Mononuclear cell (primary cell): ENCODE data around the gene KLRC2. TPM values are rescaled to one million over a fixed set of nuclear protein-coding genes. Genes with fewer than 3 reads are reported as not detected.
"Not testable (repeated sequence)": the region's sequence is repeated elsewhere in the genome, so short reads cannot be mapped to it uniquely, and the experiment has no call there.

Experiments used
- H3K27me3 ChIP-seq: 2 replicates; pipeline ENCODE4 v1.6.0; 2011; ENCODE audit warnings: low read length, control low read depth; ENCODE audit not compliant: insufficient read depth
- H3K4me1 ChIP-seq: 2 replicates; pipeline ENCODE4 v1.5.1; 2011; ENCODE audit warnings: mild to moderate bottlenecking, low read length, control low read depth; ENCODE audit not compliant: insufficient read depth
- H3K4me3 ChIP-seq: 2 replicates; pipeline ENCODE4 v1.5.1; 2011; ENCODE audit warnings: mild to moderate bottlenecking, low read length, moderate library complexity
- H3K9me3 ChIP-seq: 2 replicates; pipeline ENCODE4 v1.5.1; 2011; ENCODE audit warnings: low read depth, mild to moderate bottlenecking, control low read depth, low read length
- total RNA-seq: library from RNA; depleted of rRNA; stranded (reverse); fragments of >200 nt; gene quantifications from one replicate; pipeline ENCODE4 v1.2.3, GENCODE V29; 2012

KLRC2 gene
- 3.6 TPM for total RNA-seq

DNA sequence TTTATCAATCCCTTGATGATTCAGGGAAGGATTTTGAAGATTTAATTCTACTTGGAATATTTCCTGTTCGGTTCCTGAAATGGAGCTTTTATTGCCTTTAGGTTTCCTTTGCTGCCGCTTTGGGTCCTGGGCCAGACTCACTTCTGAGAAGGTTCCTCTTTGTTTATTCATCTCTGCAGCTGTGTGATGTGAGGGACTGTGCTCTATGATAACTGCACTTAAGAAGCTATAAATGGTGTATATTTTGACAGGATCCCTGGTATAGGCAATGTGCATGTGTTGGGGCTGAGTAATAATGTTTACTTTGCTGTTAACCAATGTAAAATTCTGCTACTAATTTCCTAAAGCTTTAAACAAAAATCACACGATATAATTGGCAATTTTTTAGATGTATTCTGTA lies at the start of gene KLRC2:
TSS of gene KLRC2 (minus strand) at position 195 of the 400 bp plus-strand sequence. CDS start at position 171, 24 bp downstream.
- not testable (repeated sequence) for H3K4me1 ChIP-seq, H3K4me3 ChIP-seq, H3K9me3 ChIP-seq, H3K27me3 ChIP-seq

DNA sequence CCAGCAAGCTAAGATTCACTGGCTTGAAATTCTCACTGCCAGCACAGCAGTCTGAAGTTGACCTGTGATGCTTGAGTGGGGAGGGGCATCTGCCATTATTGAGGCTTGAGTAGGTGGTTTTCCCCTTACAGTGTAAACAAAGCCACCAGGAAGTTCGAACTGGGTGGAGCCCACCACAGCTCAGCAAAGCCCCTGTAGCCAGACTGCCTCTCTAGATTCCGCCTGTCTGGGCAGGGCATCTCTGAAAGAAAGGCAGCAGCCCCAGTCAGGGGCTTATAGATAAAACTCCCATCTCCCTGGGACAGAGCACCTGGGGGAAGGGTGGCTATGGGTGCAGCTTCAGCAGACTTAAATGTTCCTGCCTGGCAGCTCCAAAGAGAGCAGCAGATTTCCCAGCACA lies 46.1 kb upstream of the KLRC2 start:
- H3K4me1 ChIP-seq = peaks cover 13% of the 10 kb centered on the region
- H3K27me3 ChIP-seq, H3K9me3 ChIP-seq, H3K4me3 ChIP-seq: not testable (repeated sequence)

DNA sequence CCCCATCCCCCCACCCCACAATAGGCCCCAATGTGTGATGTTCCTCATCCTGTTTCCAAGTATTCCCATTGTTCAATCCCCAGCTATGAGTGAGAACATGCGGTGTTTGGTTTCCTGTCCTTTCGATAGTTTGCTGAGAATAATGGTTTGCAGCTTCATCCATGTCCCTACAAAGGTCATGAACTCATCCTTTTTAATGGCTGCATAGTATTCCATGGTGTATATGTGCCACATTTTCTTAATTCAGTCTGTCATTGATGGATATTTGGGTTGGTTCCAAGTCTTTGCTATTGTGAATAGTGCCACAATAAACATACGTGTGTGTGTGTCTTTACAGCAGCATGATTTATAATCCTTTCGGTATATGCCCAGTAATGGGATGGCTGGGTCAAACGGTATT lies 37.0 kb upstream of the KLRC2 start:
- not testable (repeated sequence) for H3K4me1 ChIP-seq, H3K4me3 ChIP-seq, H3K9me3 ChIP-seq, H3K27me3 ChIP-seq

DNA sequence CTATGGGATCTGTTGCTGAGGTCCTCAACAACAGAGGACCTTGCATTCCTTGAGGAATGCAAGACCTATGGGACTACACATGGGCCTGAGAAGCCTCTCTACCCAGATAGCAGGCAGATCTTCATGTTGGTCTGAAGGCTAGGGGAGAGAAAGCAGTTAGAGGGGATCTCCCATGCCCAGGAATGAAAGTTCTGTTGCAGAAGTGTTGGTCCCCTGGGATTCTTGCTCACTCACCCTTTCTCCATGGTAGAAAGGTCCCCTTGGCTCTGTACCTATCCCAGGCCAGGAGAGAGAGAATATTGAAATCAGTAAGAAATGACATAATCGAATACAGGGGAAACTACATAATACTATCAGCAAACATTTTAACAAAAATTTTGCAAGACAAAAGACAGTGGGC lies 33.9 kb upstream of the KLRC2 start:
- H3K4me1 ChIP-seq = no peaks in the 10 kb centered on the region
- no peak overlapping the region for H3K4me3 ChIP-seq
- H3K9me3 ChIP-seq = no peaks in the 10 kb centered on the region
- H3K27me3 ChIP-seq = no peaks in the 10 kb centered on the region

- H3K4me3 ChIP-seq = no peak overlapping the region
- H3K4me1 ChIP-seq = no peaks in the 10 kb centered on the region
- H3K9me3 ChIP-seq = no peaks in the 10 kb centered on the region
- H3K27me3 ChIP-seq = no peaks in the 10 kb centered on the region
Measured at GRCh38 chr12:10466311-10466710, 30.5 kb upstream of the KLRC2 start.

GRCh38 chr12:10457760-10458159 lies 21.9 kb upstream of the KLRC2 start:
- Histone ChIP-seq H3K4me3 (no peak overlapping the region), H3K4me1 (no peaks in the 10 kb centered on the region), H3K27me3 (no peaks in the 10 kb centered on the region), H3K9me3 (peaks cover 21% of the 10 kb centered on the region)

DNA sequence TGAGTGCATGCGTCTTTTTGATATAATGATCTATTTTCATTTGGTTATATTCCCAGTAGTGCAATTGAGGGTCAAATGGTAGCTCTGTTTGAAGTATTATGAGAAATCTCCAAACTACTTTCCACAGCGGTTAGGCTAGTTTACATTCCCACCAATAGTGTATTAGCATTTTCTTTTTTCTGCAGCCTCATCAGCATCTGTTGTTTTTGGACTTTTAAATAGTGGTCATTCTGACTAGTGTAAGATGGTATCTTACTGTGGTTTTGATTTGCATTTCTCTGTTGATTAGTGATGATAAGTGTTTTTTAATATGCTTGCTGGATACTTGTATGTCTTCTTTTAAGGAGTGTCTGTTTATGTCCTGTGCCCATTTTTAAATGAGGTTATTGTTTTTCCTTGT lies 21.0 kb upstream of the KLRC2 start:
- no peak overlapping the region for H3K4me3 ChIP-seq
- peaks cover 21% of the 10 kb centered on the region for H3K9me3 ChIP-seq
- no peaks in the 10 kb centered on the region for H3K27me3 ChIP-seq
- H3K4me1 ChIP-seq = no peaks in the 10 kb centered on the region

- H3K4me3 ChIP-seq = no peak overlapping the region
- no peaks in the 10 kb centered on the region for H3K27me3 ChIP-seq
- H3K4me1 ChIP-seq = no peaks in the 10 kb centered on the region
- H3K9me3 ChIP-seq = peaks cover 21% of the 10 kb centered on the region
Measured at GRCh38 chr12:10455766-10456165, 20.0 kb upstream of the KLRC2 start.

DNA sequence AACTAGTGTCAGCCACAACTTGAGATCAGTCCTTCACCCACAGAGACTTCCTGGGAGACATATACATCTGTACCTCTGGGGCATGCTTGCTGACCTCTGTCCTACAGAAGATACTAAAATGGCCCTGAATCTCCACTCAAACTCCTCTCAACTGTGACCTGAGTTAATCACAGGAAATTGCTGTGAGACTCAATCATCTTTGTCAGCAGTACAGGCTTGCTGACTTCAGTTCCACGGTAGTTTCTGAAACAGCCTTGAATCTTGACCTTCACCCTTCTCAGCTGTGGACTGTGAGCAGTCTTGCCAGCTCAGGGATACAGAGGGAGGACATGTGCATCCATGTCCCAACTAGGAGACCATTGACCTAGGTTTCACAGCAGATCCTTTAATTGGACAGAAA lies 18.7 kb upstream of the KLRC2 start:
- no peaks in the 10 kb centered on the region for H3K27me3 ChIP-seq
- no peaks in the 10 kb centered on the region for H3K4me1 ChIP-seq
- H3K4me3 ChIP-seq = no peak overlapping the region
- peaks cover 21% of the 10 kb centered on the region for H3K9me3 ChIP-seq

GRCh38 chr12:10453156-10453555 lies 17.3 kb upstream of the KLRC2 start, which contains the start of gene KLRC1:
Gene KLRC1 (minus strand): TSS chr12:10453377. CDS start chr12:10451156, 2,221 bp downstream.
- H3K9me3 ChIP-seq = peaks cover 21% of the 10 kb centered on the region
- H3K4me3 ChIP-seq = no peak within 1 kb of the TSS
- H3K27me3 ChIP-seq = no peaks in the 10 kb centered on the region
- H3K4me1 ChIP-seq = no peaks in the 10 kb centered on the region

- Histone ChIP-seq H3K4me3 (no peak overlapping the region), H3K4me1 (no peaks in the 10 kb centered on the region), H3K9me3 (no peaks in the 10 kb centered on the region)
Measured at GRCh38 chr12:10448236-10448635, 12.4 kb upstream of the KLRC2 start.

DNA sequence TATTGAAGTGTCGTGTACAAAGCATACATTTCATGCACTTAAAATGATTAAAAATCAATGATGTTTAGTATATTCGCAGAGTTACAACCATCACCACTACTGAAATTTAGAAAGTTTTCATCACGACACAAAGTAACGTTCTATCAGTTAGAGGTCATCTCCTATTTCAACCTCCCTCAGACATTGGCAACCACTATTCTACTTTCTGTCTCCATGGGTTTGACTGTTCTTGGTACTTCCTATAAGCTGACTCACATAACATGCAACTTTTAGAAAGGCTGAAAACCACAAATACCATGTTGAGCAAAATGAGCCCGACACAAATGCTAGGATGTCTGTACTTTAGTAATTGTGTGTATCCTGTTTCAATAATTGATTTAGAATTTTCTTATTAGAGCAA lies 10.2 kb upstream of the KLRC2 start:
- H3K9me3 ChIP-seq, H3K4me3 ChIP-seq, H3K4me1 ChIP-seq, H3K27me3 ChIP-seq: not testable (repeated sequence)

More at GRCh38 chr12:10448236-10448635, 12.4 kb upstream of the KLRC2 start:
- H3K27me3 ChIP-seq = no peaks in the 10 kb centered on the region

DNA sequence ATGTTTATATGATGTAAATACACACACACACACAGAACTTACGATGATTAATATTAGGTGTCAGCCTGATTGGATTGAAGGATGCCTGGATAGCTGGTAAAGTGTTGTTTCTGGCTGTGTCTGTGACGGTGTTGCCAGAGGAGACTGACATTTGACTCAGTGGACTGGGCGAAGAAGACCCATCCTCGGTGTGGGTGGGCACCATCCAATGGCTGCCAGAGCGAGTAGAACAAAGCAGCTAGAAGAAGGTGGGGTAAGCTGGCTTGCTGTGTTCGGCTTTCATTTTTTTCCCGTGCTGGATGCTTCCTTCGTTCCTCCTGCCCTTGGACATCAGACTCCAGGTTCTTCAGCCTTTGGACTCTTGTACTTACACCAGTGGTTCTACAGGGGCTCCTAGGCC lies 5.3 kb upstream of the KLRC2 start:
- not testable (repeated sequence) for H3K4me1 ChIP-seq, H3K27me3 ChIP-seq, H3K9me3 ChIP-seq, H3K4me3 ChIP-seq

GRCh38 chr12:10439608-10440274 lies 3.9 kb upstream of the KLRC2 start:
- not testable (repeated sequence) for H3K9me3 ChIP-seq, H3K27me3 ChIP-seq, H3K4me3 ChIP-seq, H3K4me1 ChIP-seq

GRCh38 chr12:10437601-10438000 lies 1.8 kb upstream of the KLRC2 start:
- H3K27me3 ChIP-seq, H3K4me1 ChIP-seq, H3K9me3 ChIP-seq, H3K4me3 ChIP-seq: not testable (repeated sequence)

- H3K4me3 ChIP-seq, H3K4me1 ChIP-seq, H3K27me3 ChIP-seq: not testable (repeated sequence)
Measured at GRCh38 chr12:10430623-10431022, 5.2 kb downstream of the KLRC2 start.

More at GRCh38 chr12:10430623-10431022, 5.2 kb downstream of the KLRC2 start:
- not testable (repeated sequence) for H3K9me3 ChIP-seq
